Fibroblast of peridontal ligament (primary cell): ENCODE data around the gene LYRM4.

Experiments
- DNase-seq: peaks from one replicate; pipeline ENCODE4 v3.0.0-alpha.2; 2010; ENCODE audit errors: extremely low read depth

LYRM4 gene

DNA sequence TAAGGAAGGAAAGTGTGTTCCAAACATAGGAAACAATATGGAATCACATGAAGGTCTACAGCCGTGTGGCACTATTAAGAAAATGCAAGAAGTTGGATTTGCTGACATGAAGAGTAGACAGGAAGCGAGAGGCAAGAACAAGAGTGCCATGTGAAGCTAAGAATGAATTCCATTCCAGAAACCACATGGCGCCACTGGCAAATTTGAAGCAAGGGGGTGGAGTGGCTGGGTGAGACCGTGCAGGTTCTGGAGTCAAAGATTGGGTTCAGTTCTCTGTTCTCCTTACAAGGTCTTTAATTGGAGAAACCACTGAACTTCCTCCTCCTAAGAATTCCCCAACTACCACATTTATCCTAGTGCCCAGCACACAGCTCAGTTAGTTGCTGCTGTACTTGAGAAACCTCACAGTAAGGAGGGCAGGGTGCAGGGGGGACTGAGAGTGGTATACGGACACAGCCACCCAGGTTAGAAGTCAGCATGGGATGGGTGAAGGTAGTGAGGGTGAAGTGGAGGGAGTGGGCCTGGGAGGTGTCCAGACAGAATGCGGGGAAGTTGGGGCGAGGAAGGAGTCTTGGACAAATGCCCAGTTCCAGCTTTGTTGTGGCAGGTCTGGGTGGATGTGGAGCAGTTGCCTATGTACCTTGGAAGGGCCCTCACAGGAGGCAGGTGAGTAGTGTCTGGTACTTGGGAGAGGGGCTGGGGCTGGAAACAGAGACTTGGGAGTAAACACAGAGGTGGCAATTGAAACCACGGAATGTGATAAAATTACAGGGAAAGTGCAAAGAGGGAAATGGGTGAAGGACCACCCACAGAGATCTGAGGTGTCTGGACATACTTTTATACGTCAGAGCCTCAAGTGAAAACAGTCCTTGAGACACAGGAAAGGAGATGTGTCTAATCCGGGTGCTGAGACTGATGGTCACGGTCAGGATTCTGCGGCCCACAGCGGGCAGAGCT lies 14.3 kb downstream of the LYRM4 start:
- no peak for DNase-seq

DNA sequence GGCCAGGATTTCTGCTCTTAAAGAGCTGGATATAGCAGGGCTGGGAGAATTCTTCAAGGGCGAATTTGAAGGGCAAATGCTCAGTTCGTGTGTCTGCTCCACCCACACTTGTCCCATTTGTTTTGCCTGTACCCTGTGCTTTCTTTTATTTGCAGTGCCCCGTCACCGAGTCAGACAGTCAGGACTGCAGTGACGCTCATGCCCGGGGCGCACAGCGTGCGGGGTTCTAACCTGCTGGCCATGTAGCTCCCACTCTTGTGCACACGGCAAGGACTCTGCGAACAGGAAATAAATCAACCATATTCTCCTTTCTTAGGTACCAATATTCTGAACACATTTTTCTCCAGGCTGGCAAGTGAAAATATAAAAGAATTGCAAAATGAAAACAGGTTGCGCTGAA lies 17.7 kb downstream of the LYRM4 start:
- no peak for DNase-seq

DNA sequence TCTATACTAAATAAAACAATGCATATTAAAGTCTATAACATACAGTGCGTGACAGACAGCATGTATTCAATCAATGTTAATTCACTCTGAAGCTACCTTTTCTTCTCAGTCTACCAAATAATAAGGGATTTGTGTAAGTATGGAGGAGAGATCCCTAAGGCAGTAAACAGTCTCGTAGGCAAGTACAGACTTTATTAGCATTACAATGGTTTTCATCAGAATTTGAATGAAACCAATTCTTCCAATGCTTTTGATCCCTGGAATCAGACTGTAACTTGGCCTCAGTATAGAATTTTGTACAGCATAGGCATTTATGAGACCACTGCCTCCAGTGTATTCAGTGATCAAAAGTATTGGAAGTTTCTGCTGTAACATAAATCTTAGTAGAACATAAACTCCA lies 19.5 kb downstream of the LYRM4 start:
- no peak for DNase-seq

DNA sequence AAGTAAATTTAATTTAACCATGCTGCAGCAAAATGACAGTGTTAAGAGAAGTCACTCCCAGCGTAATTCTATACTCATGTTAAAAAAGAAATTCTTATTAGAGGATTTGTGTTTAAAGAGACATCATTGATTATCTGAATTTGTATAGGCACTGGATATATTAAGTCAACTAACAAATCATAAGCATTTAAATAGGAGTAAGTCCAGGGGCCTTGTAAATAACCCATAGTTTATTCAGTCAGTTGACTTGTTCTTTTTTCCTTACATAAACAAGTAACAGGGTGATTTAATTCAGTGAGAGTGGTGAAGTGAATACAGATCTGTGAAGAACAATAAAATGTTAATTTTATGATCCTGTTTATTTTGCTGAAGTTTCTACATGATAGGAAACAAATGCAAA lies 22.4 kb downstream of the LYRM4 start:
- no peak for DNase-seq

DNA sequence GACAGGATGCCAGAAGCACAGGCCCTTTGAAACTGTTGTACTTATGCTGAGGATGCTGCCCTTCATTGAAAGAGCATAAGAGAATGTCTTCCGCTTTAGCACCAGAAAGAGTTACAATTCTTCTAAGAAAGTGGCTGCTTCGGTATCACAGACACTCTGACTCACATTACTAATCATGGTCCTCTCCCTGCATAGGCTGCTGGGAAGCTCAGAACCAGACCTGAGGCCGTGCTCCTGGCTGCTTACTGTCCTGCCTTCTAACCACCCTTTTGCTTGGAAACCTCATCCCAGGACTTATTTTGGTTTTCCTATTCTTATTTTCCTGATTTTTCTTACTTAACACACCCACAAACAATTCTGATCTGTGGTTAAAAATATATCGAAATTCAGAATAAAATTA lies 22.9 kb downstream of the LYRM4 start:
- no peak for DNase-seq

DNA sequence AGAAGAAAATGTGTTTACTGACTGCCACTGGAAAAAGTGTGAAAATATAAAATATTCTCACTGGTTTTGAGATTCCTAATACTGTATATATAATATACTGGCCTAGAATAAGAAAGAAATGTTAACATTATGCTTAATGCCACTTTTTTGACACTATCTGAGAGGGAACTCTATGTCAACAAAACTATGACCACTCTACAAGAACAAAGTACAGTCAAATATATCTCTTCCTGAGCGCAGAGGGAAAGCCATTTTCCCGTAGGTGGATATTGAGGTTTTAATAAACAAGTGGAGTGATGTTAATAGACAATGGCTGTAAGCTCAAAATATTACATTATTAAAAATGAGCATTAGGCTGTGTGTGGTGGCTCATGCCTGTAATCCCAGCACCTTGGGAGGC lies 24.9 kb downstream of the LYRM4 start:
- no peak for DNase-seq

DNA sequence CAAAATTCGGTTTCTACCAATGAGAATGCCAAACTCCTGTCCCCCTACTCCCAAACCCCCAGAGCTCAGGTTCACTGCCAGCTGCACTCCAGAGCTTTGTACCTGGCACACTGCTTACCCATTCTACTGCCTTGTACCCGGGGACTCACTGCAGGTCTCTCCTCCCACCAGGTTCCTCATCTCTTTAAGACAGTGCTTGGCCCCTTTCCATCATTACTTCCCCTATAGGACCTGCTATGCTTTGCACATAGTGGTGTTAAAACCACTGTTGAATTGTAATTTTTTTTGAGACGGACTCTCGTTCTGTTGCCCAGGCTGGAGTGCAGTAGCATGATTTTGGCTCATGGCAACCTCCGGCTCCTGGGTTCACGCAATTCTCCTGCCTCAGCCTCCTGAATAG lies 25.9 kb downstream of the LYRM4 start:
- no peak for DNase-seq

DNA sequence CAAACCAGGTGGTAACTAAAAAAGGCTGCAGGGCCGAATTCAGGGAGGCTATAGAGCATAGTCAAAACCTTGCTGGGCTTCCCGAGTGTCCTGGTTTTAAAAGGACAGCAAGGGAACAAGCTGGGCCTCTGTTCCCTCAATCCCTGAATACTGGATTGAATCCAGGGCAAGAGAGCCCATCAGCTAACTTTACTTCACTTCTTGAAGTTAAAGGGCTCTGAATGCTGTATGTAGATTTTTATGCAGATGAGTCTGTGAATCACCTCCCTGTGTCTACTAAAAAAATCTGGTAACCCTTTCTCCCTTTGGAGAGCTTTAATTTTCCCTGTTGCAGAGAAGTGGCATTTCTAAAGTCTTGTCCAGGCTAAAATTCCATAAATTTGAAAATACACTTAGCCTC lies 29.5 kb downstream of the LYRM4 start:
- no peak for DNase-seq

DNA sequence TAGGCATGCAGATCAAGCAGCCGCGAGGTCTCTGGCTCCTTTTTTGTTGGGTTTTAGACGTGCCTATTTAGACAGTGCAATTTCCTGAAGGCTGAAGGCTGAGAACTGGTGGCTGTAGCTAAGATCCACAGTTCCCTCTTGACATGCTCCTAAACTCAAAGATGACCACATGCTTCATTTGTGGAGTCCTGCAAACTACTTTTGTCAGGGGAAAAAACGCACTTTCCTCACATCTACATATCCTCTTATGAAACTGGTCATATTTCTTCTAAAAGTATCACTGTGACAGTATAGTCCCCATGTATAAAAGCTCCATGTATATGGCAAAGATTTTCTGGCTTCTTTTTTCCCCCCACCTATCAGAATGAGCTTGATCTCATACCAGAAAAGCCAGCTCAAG lies 30.7 kb downstream of the LYRM4 start:
- no peak for DNase-seq

DNA sequence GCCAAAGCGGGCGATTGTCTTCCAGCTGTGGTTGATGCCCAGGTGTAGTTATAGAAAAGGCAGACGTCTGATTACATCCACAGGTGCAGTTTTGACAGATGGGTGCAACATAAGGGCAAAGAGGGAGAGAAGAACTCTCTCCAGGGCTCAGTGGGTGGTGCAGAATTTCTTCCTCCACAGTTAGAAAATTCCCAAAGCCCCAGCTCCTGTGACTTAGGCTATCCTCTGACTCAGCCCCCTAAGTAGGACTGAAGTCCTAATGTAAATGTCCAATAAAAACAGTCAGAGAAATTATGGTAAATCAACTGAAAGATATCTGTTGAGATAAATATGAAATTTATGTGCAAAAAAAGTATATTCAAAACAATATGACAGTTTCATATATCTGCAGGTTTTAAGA lies 31.4 kb downstream of the LYRM4 start:
- no peak for DNase-seq

DNA sequence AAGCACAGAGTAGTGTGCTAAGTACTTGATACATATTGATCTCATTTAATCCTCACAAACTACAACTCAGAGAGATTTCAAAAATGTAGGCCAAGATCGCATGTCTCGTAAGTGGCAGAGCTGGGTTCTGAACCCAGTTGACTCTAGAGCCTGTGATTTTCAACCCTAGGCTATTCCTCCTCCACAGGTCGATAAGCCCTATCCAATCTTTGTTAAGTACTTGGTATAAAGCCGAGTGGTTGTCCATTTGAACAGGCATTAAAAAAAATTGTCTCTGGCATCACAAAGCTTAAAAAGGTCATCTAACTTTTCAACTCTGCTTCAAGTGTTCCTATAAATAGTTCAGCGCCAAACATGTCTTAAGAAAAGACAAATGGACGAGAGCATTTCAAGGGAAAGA lies 37.4 kb downstream of the LYRM4 start:
- no peak for DNase-seq

DNA sequence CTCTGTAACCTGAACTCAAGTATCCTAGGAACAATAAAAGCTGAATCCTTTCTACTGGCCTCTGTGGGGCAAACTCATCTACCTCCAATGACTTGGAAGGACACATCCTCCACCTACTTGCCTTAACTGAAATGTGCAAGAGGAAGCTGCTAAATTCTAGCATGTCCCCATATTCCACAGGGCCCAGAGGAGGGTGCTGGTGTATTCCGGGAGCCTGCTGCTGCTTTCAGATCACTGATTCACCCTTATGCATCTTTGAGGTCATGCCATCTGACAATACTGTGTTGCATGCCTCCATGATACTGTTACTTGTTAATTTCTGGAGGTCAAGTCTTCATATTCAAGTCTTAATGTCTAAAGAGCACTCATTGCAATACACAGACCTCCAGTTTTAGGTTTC lies 40.3 kb downstream of the LYRM4 start:
- no peak for DNase-seq

DNA sequence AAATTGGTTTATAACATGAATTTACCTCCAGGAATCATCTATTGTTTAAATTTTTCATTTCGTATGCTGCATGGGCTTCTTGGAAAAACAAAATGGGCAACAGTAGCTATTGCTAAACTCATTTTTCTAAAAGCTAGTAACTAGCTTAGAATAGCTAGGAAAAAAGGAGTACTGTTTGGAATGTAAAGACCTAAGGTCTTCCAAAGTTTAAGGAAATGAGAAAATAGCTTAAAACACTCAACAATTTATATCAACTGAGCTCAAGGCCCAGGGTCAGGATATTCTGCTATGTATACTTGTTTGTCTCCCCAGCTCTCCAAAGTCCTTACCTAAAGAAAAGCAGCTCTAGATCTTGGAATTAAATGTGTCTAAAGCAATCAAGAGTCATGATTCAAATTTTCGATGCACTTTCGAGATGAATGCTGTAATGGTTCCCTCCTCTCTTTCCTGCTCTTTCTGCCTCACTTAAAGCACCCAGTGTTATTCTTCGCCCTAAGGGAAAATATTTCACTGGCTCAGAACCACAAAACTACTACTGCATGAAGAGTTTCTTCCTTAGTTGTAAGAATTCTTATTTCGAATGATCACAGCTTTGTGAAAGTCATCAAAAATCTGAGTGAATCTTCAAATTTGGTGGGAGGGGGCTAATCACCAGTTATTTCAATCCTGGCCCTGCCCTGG lies 41.6 kb downstream of the LYRM4 start:
- DNase-seq = no peak

DNA sequence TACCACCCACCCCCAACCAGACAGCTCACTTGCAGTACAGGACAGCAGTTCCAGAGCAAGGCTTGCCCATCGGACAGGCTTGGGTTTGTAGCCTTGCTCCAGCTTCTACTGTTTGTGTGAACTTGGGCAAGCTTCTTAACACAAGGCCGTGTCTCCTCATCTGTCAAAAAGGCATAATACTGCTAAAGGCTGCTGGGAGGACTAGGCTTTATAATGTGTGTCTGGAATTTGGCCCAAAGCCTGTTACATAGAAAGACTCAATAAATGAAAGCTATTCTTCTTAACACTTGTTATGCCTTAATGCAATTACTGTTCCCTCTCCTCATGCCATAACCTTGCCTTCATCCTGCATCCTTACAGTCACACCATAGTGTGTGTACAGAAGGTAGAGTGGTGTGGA lies 43.4 kb downstream of the LYRM4 start:
- no peak for DNase-seq

DNA sequence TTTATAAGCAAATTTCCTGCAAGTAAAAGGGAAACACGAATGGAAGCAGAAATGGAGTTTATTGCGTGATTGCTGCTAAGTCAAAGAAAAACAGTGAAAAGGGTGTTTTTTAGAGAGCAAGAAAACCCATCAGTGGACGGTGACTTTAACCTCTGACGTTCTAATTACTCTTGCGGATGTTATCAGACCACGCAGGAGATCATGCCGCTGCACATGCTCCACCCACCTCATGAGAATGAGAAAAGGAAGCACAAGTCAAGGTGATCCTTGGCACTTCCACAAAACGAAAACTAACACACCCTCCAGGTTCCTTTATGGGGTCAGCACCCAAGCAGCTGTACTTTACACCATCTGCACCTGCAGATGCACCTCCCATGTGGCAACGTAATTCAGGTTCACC lies 45.0 kb downstream of the LYRM4 start:
- no peak for DNase-seq

DNA sequence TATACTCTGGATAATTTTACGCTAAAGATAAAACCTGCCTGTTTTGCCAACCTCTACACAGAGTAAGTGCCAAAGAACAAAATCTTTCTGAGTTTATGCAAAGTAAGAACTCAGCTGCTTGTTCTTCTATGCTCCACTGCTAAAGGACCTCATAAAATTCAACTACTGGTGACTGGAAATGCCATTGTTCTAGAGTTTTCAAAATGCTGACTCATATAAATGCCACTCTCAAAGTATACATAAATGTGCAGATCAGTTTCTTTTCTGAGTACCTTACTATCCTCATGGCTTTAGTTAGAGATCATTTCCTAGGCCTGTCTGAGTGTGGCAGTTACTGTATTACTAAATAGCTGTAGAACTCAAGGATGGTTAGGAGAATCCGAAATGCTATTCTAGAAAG lies 45.6 kb downstream of the LYRM4 start:
- peak; percentile 66 for DNase-seq

DNA sequence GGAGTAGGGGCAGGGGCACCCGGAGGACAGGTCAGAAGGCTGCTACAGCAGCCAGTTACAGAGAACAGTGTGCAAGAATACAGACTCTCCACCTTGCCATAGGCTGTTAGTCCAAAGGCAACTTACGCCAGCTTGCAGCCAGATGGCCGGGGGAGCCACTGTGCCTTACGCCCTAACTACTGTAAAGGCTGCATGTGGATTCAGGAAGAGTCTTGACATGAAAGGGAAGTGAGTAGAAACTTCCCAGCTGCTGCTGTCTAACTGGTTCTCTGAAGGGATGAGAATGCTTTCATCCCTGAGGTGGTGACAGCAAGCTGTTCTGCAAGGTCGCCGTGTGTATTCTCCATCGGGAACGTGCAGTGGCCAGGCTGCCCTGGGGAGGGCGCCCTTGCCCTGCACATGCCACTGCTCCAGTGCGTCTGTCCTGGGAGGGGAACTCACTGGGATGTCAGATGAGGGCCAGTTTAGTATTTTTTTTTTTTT lies 46.1 kb downstream of the LYRM4 start:
- DNase-seq = peak; percentile 38

DNA sequence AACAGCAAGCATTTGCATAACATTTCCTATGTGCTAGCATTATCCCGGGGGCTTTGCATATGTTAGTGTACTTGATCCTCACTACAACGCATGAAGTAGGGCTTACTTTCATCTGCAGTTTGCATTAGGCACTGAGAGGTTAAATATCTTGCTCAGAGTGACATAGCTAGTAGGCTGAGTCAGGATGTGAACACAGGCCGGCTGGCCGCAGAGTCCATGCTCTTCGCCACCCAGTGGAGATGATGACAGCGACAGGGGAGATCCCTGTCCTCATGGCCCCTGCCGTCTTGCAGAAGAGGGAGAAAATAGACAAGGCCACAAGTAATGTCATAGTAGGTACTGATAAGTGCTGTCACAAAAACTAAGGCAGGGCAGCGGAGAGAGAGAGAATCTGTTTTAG lies 46.9 kb downstream of the LYRM4 start:
- DNase-seq = peak; percentile 39

DNA sequence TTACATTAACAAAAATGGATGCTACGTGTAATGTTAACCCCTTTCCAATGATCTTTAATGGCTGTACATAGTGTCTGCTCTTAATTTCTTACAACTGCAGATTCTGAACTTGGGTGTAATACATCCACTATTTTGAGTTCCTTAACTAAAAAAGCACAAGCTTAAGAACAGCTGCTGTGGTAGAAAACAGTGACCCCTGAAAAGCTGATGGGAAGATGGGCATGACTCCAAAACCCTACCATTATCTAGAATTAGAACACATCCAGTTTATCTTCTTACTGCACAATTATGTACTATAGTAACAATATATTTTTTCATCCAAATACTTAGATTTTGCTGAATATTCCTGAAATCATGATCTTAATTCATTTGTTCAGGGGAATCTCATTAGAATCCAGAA lies 49.3 kb downstream of the LYRM4 start:
- no peak for DNase-seq

DNA sequence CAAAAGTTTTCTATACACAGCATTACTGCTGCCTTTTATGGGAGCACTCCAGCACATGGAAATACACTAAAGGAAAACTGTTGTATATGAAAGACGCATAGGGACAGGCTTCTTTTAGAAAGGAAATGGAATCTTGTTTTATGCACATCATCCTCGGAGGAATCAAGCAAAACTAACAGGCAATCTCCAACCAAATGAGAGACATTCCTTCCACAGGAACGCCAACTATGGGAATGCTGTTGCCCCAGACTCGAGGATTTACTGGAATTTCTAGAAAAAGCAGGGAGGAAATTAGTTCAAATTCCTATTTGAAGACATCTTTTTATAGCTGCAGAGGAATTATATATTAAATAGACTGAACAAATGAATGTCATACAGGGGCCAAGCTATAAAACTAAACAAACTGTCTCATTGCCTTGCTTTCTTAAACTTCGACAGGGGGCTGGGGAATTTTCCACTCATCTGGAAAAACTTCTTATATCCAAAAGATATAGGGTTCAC lies 52.2 kb downstream of the LYRM4 start:
- DNase-seq = peak; percentile 76

DNA sequence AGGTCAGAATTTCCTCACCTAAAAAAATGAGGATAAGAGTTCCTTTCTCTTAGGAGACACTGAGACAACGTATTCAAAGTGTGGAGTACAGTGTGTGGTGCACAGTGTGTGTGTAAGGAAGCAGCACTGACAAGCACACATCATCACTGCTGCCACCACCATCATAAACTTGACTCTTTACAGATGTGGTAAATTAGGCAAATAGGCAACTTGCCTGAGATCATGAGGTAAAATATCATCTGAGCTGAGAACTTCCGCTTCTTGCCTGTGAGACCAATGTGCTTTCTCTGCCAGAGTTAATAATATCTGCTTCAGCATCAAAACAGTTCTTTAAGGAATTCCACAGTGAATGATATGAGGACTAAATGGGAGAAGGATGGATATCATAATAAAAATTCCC lies 52.7 kb downstream of the LYRM4 start:
- peak; percentile 90 for DNase-seq

DNA sequence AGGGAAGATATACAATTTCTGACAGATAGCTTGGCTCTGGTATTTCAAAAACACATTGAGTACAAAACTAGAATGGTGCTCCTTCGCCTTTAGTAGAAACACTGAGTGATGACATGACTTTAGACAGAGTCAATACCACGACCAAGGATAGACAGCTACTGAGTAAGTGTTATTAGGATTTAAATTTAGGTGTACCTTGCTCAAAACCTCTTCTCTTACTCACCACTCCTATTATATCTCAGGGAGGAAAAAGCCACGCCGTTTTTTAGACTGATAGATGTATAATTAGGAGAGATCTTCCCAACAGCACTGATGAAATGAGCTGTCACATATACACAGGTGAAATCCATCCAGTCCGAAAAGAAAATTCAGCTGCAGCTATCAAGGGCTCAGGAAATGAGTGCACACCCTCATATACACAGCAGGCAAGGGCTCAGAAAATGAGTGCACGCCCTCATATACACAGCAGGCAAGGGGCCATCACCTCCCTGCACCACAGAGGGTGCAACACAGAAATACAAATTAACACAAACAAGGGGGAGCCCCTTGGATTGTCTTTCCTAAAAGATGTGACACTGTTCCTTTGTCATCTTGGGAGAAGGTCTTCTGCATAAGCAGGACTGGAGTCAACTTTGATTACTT lies 53.7 kb downstream of the LYRM4 start:
- DNase-seq = no peak
